Gastroesophageal sphincter (tissue), 4 donors: ENCODE results near the gene NCOA4. TPM values are rescaled to one million over a fixed set of nuclear protein-coding genes. Genes with fewer than 3 reads are reported as not detected.

Experiments
- ATAC-seq: fragments of 150-250 bp; one replicate; pipeline ENCODE4 v1.9.1; 2016; ENCODE audit warnings: mild to moderate bottlenecking, moderate library complexity
- H3K27ac ChIP-seq, 4 donors: fragments of 200-600 bp; sonication (generic) in 3 of 4; 1 replicate in 3 of 4; 2 replicates in 1 of 4; pipeline ENCODE4 v1.5.1; 2016 to 2019
- H3K27me3 ChIP-seq: fragments of 200-600 bp; sonication (generic); one replicate; pipeline ENCODE4 v1.5.1; 2019
- H3K36me3 ChIP-seq, 2 donors: fragments of 200-600 bp; sonication (generic); one replicate each; pipeline ENCODE4 v1.5.1; 2019; ENCODE audit warnings: control low read depth in 1 of 2
- H3K4me1 ChIP-seq, 3 donors: fragments of 200-600 bp; sonication (generic); 1 replicate in 2 of 3; 2 replicates in 1 of 3; pipeline ENCODE4 v1.5.1; 2016 to 2019; ENCODE audit warnings: control low read depth in 2 of 3
- H3K4me3 ChIP-seq, 2 donors: fragments of 200-600 bp; sonication (generic); one replicate each; pipeline ENCODE4 v1.5.1; 2019; ENCODE audit warnings: mild to moderate bottlenecking in 1 of 2, moderate library complexity in 1 of 2
- H3K9me3 ChIP-seq, 3 donors: fragments of 200-600 bp; sonication (generic); one replicate each; pipeline ENCODE4 v1.5.1; 2017 to 2019; ENCODE audit warnings: control low read depth in 2 of 3
- CTCF ChIP-seq, 4 experiments: fragments of 200-600 bp in 2 of 4; fragments of 450-650 bp in 2 of 4; sonication (generic) in 1 of 4; IDR thresholded peaks; one replicate each; pipeline ENCODE4 v1.5.1; 2017 to 2019; ENCODE audit warnings: antibody characterized with exemption in 4 of 4, mild to moderate bottlenecking in 2 of 4, moderate library complexity in 2 of 4
- EP300 ChIP-seq: sonication (generic); formaldehyde crosslinking; IDR thresholded peaks from one replicate; pipeline ENCODE4 v1.6.1; 2017; ENCODE audit warnings: antibody characterized with exemption, mild to moderate bottlenecking
- POLR2A ChIP-seq, 2 donors: fragments of 450-650 bp; IDR thresholded peaks; one replicate each; pipeline ENCODE4 v1.6.1; 2017; ENCODE audit warnings: antibody characterized with exemption in 2 of 2, mild to moderate bottlenecking in 2 of 2, moderate library complexity in 1 of 2
- POLR2AphosphoS5 ChIP-seq: sonication (generic); formaldehyde crosslinking; IDR thresholded peaks from one replicate; pipeline ENCODE4 v1.6.1; 2017; ENCODE audit warnings: antibody characterized with exemption
- whole genome bisulfite sequencing, 2 donors: methylation state at CpG; one replicate each; pipeline ENCODE4 v1.1.5; 2018; ENCODE audit warnings: low coverage in 1 of 2; 5-methylcytosine and 5-hydroxymethylcytosine counted together
- total RNA-seq, 4 donors: library from RNA; depleted of rRNA; stranded (reverse); fragments of >200 nt; gene quantifications; one replicate each; pipeline ENCODE4 v1.1.0, GENCODE V29; 2016

The NCOA4 gene
- total RNA-seq, 4 donors from 2014 or later: 152 to 186 (median 173) TPM

- Histone ChIP-seq H3K36me3 (no peaks in the 10 kb centered on the region), H3K4me1 (no peaks in the 10 kb centered on the region), H3K4me3 (no peak overlapping the region), H3K9me3 (no peaks in the 10 kb centered on the region), H3K27ac (no peak overlapping the region), H3K27me3 (no peaks in the 10 kb centered on the region)
- WGBS, 2 donors: 90 to 97% methylated on average over 3 of the region's 3 CpGs
- no peak for TF ChIP-seq POLR2A (IDR thresholded peaks at IDR 0.05)
- TF ChIP-seq POLR2AphosphoS5: no peak
- TF ChIP-seq EP300: no peak
- no peak for TF ChIP-seq CTCF (IDR thresholded peaks at IDR 0.05)
- ATAC-seq: no peak
Observed at GRCh38 chr10:46075869-46076268, 45.4 kb upstream of the NCOA4 start.

- Histone ChIP-seq H3K4me3 (no peak overlapping the region), H3K36me3 (no peaks in the 10 kb centered on the region), H3K4me1 (no peaks in the 10 kb centered on the region), H3K9me3 (no peaks in the 10 kb centered on the region), H3K27me3 (no peaks in the 10 kb centered on the region), H3K27ac (no peak overlapping the region)
- WGBS, 2 donors: 83 to 92% methylated on average over 4 of the region's 4 CpGs
- no peak for ATAC-seq
- no peak for TF ChIP-seq CTCF (IDR thresholded peaks at IDR 0.05)
- no peak for TF ChIP-seq POLR2A (IDR thresholded peaks at IDR 0.05)
- no peak for TF ChIP-seq POLR2AphosphoS5
Observed at GRCh38 chr10:46074196-46074946, 43.9 kb upstream of the NCOA4 start.

- no peak for TF ChIP-seq EP300
- Histone ChIP-seq H3K9me3 (no peaks in the 10 kb centered on the region), H3K4me1 (no peaks in the 10 kb centered on the region), H3K27ac (no peak overlapping the region), H3K36me3 (no peaks in the 10 kb centered on the region), H3K27me3 (no peaks in the 10 kb centered on the region), H3K4me3 (no peak overlapping the region)
- no peak for ATAC-seq
- WGBS, 2 donors: 78 to 100% methylated on average over 1 of the region's 1 CpG
Observed at GRCh38 chr10:46073564-46073963, 43.1 kb upstream of the NCOA4 start.

- no peak for ATAC-seq
- no peaks in the 10 kb centered on the region for H3K4me1 ChIP-seq
- H3K36me3 ChIP-seq: no peaks in the 10 kb centered on the region
- TF ChIP-seq CTCF (IDR thresholded peaks at IDR 0.05): no peak
- TF ChIP-seq POLR2AphosphoS5: no peak
- no peak for TF ChIP-seq POLR2A (IDR thresholded peaks at IDR 0.05)
- TF ChIP-seq EP300: no peak
- no peak overlapping the region for H3K4me3 ChIP-seq
- no peak overlapping the region for H3K27ac ChIP-seq
- no peaks in the 10 kb centered on the region for H3K9me3 ChIP-seq
- whole genome bisulfite sequencing, 2 donors: 53 to 65% methylated on average over 6 of the region's 6 CpGs
- no peaks in the 10 kb centered on the region for H3K27me3 ChIP-seq
Observed at GRCh38 chr10:46070749-46071148, 40.3 kb upstream of the NCOA4 start.

GRCh38 chr10:46069771-46070463 is 39.5 kb upstream of the NCOA4 start:
- Histone ChIP-seq H3K9me3 (no peaks in the 10 kb centered on the region), H3K36me3 (no peaks in the 10 kb centered on the region), H3K4me3 (no peak overlapping the region), H3K27ac (no peak overlapping the region), H3K4me1 (no peaks in the 10 kb centered on the region), H3K27me3 (no peaks in the 10 kb centered on the region)
- no peak for ATAC-seq
- TF ChIP-seq EP300: no peak
- TF ChIP-seq POLR2A (IDR thresholded peaks at IDR 0.05): no peak
- TF ChIP-seq POLR2AphosphoS5: no peak
- TF ChIP-seq CTCF (IDR thresholded peaks at IDR 0.05): no peak
- WGBS, 2 donors: 28 to 47% methylated on average over 6 of the region's 6 CpGs
